ENCODE results near the gene CARMIL1.

CARMIL1 gene

GRCh38 chr6:25477006-25477590 lies 197.9 kb downstream of the CARMIL1 start:
- Mint-ChIP-seq H3K9me3 (no peaks in the 10 kb centered on the region), H3K36me3 (no peaks in the 10 kb centered on the region), H3K4me3 (no peak overlapping the region), H3K27me3 (no peaks in the 10 kb centered on the region), H3K27ac (no peak overlapping the region), H3K4me1 (no peaks in the 10 kb centered on the region)
- CTCF ChIA-PET, result interaction anchor here (0.6 to 1.5 kb wide), 3 partner anchors 13 to 119 kb away, joined by 3 to 7 read pairs (median 4); no protein-coding TSS in a partner anchor
- DNase-seq, result no peak

GRCh38 chr6:25478973-25479372 lies 199.8 kb downstream of the CARMIL1 start:
- no peaks in the 10 kb centered on the region for H3K36me3 Mint-ChIP-seq
- no peak for DNase-seq
- H3K4me1 Mint-ChIP-seq, result no peaks in the 10 kb centered on the region
- no peaks in the 10 kb centered on the region for H3K9me3 Mint-ChIP-seq
- no peaks in the 10 kb centered on the region for H3K27me3 Mint-ChIP-seq
- CTCF ChIA-PET, result no interaction called here
- H3K4me3 Mint-ChIP-seq, result no peak overlapping the region
- no peak overlapping the region for H3K27ac Mint-ChIP-seq

GRCh38 chr6:25481267-25481666 lies 202.1 kb downstream of the CARMIL1 start:
- H3K4me1 Mint-ChIP-seq, result no peaks in the 10 kb centered on the region
- no peak overlapping the region for H3K27ac Mint-ChIP-seq
- H3K27me3 Mint-ChIP-seq, result no peaks in the 10 kb centered on the region
- CTCF ChIA-PET, result no interaction called here
- H3K36me3 Mint-ChIP-seq, result no peaks in the 10 kb centered on the region
- H3K9me3 Mint-ChIP-seq, result no peaks in the 10 kb centered on the region
- H3K4me3 Mint-ChIP-seq, result no peak overlapping the region
- DNase-seq, result no peak

- Mint-ChIP-seq H3K27me3 (no peaks in the 10 kb centered on the region), H3K4me3 (no peak overlapping the region), H3K9me3 (no peaks in the 10 kb centered on the region), H3K36me3 (no peaks in the 10 kb centered on the region), H3K27ac (no peak overlapping the region), H3K4me1 (no peaks in the 10 kb centered on the region)
- CTCF ChIA-PET, result no interaction called here
- DNase-seq, result no peak
Observed at GRCh38 chr6:25482996-25483395, 203.8 kb downstream of the CARMIL1 start.

- Mint-ChIP-seq H3K4me3 (no peak overlapping the region), H3K36me3 (no peaks in the 10 kb centered on the region), H3K9me3 (no peaks in the 10 kb centered on the region), H3K4me1 (no peaks in the 10 kb centered on the region), H3K27me3 (no peaks in the 10 kb centered on the region), H3K27ac (no peak overlapping the region)
- CTCF ChIA-PET, result interaction anchor here (1.6 to 2.3 kb wide), 2 partner anchors 205 to 218 kb away, joined by 6 to 9 read pairs; partner anchors contain the start of gene CARMIL1
- DNase-seq, result no peak
Observed at GRCh38 chr6:25483943-25484342, 204.8 kb downstream of the CARMIL1 start.

GRCh38 chr6:25484900-25485299 lies 205.7 kb downstream of the CARMIL1 start:
- no peak for DNase-seq
- no peaks in the 10 kb centered on the region for H3K27me3 Mint-ChIP-seq
- H3K4me1 Mint-ChIP-seq, result peaks cover 3% of the 10 kb centered on the region
- no peak overlapping the region for H3K4me3 Mint-ChIP-seq
- no peaks in the 10 kb centered on the region for H3K36me3 Mint-ChIP-seq
- no peak overlapping the region for H3K27ac Mint-ChIP-seq
- CTCF ChIA-PET, result interaction anchor here (1.0 to 2.3 kb wide), 3 partner anchors 116 to 219 kb away, joined by 3 to 9 read pairs (median 6); partner anchors contain the start of gene CARMIL1
- no peaks in the 10 kb centered on the region for H3K9me3 Mint-ChIP-seq

- no peak overlapping the region for H3K4me3 Mint-ChIP-seq
- CTCF ChIA-PET, result interaction anchor here (1.0 to 1.8 kb wide), 2 partner anchors 117 to 232 kb away, joined by 3 read pairs; no protein-coding TSS in a partner anchor
- no peak for DNase-seq
- peaks cover 7% of the 10 kb centered on the region for H3K4me1 Mint-ChIP-seq
- no peaks in the 10 kb centered on the region for H3K9me3 Mint-ChIP-seq
- H3K36me3 Mint-ChIP-seq, result no peaks in the 10 kb centered on the region
- H3K27ac Mint-ChIP-seq, result no peak overlapping the region
- H3K27me3 Mint-ChIP-seq, result no peaks in the 10 kb centered on the region
Observed at GRCh38 chr6:25485821-25486534, 206.8 kb downstream of the CARMIL1 start.

- no peaks in the 10 kb centered on the region for H3K36me3 Mint-ChIP-seq
- peaks cover 7% of the 10 kb centered on the region for H3K4me1 Mint-ChIP-seq
- CTCF ChIA-PET, result interaction anchor here (1.6 to 6.9 kb wide), 4 partner anchors 10 to 232 kb away, joined by 3 to 90 read pairs (median 10); partner anchors contain the start of gene CARMIL1
- H3K4me3 Mint-ChIP-seq, result no peak overlapping the region
- H3K27me3 Mint-ChIP-seq, result no peaks in the 10 kb centered on the region
- DNase-seq, result no peak
- H3K27ac Mint-ChIP-seq, result no peak overlapping the region
- no peaks in the 10 kb centered on the region for H3K9me3 Mint-ChIP-seq
Observed at GRCh38 chr6:25486550-25486949, 207.4 kb downstream of the CARMIL1 start.

GRCh38 chr6:25487012-25487411 lies 207.8 kb downstream of the CARMIL1 start:
- no peak for DNase-seq
- CTCF ChIA-PET, result interaction anchor here (1.6 to 6.9 kb wide), 4 partner anchors 11 to 231 kb away, joined by 3 to 90 read pairs (median 10); partner anchors contain the start of gene CARMIL1
- H3K4me1 Mint-ChIP-seq, result peaks cover 7% of the 10 kb centered on the region
- no peak overlapping the region for H3K27ac Mint-ChIP-seq
- H3K9me3 Mint-ChIP-seq, result no peaks in the 10 kb centered on the region
- no peak overlapping the region for H3K4me3 Mint-ChIP-seq
- H3K27me3 Mint-ChIP-seq, result no peaks in the 10 kb centered on the region
- no peaks in the 10 kb centered on the region for H3K36me3 Mint-ChIP-seq

- Mint-ChIP-seq H3K36me3 (no peaks in the 10 kb centered on the region), H3K27ac (no peak overlapping the region), H3K4me3 (no peak overlapping the region), H3K9me3 (no peaks in the 10 kb centered on the region), H3K27me3 (no peaks in the 10 kb centered on the region), H3K4me1 (peaks cover 7% of the 10 kb centered on the region)
- no peak for DNase-seq
- CTCF ChIA-PET, result interaction anchor here (1.6 to 6.9 kb wide), 3 partner anchors 12 to 223 kb away, joined by 4 to 90 read pairs (median 16); partner anchors contain the start of gene CARMIL1
Observed at GRCh38 chr6:25488156-25488555, 209.0 kb downstream of the CARMIL1 start.

GRCh38 chr6:25489399-25489798 lies 210.2 kb downstream of the CARMIL1 start:
- Mint-ChIP-seq H3K36me3 (no peaks in the 10 kb centered on the region), H3K27ac (no peak overlapping the region), H3K4me3 (no peak overlapping the region), H3K9me3 (no peaks in the 10 kb centered on the region), H3K27me3 (no peaks in the 10 kb centered on the region), H3K4me1 (peaks cover 7% of the 10 kb centered on the region)
- CTCF ChIA-PET, result interaction anchor here (0.6 to 6.9 kb wide), 25 partner anchors 11 to 351 kb away, joined by 3 to 90 read pairs (median 5); partner anchors contain the start of gene CARMIL1
- DNase-seq, result no peak

GRCh38 chr6:25490018-25490801 lies 211.0 kb downstream of the CARMIL1 start:
- H3K9me3 Mint-ChIP-seq, result no peaks in the 10 kb centered on the region
- H3K27ac Mint-ChIP-seq, result no peak overlapping the region
- DNase-seq, result peak; percentile 81
- CTCF ChIA-PET, result interaction anchor here (0.6 to 6.9 kb wide), 39 partner anchors 10 to 452 kb away, joined by 3 to 90 read pairs (median 4); partner anchors contain the start of gene CARMIL1
- no peaks in the 10 kb centered on the region for H3K27me3 Mint-ChIP-seq
- no peak overlapping the region for H3K4me3 Mint-ChIP-seq
- peaks cover 7% of the 10 kb centered on the region for H3K4me1 Mint-ChIP-seq
- H3K36me3 Mint-ChIP-seq, result no peaks in the 10 kb centered on the region

GRCh38 chr6:25492951-25493350 lies 213.8 kb downstream of the CARMIL1 start:
- no peak overlapping the region for H3K27ac Mint-ChIP-seq
- H3K4me1 Mint-ChIP-seq, result peaks cover 7% of the 10 kb centered on the region
- no peak for DNase-seq
- CTCF ChIA-PET, result interaction anchor here (0.8 to 6.9 kb wide), 3 partner anchors 152 to 228 kb away, joined by 5 to 90 read pairs (median 87); partner anchors contain the start of gene CARMIL1
- no peaks in the 10 kb centered on the region for H3K9me3 Mint-ChIP-seq
- H3K36me3 Mint-ChIP-seq, result no peaks in the 10 kb centered on the region
- H3K4me3 Mint-ChIP-seq, result no peak overlapping the region
- H3K27me3 Mint-ChIP-seq, result no peaks in the 10 kb centered on the region

GRCh38 chr6:25494469-25494868 lies 215.3 kb downstream of the CARMIL1 start:
- CTCF ChIA-PET, result interaction anchor here (1.2 to 1.3 kb wide), 2 partner anchors 229 to 271 kb away, joined by 3 to 8 read pairs; no protein-coding TSS in a partner anchor
- Mint-ChIP-seq H3K4me3 (no peak overlapping the region), H3K27ac (no peak overlapping the region), H3K27me3 (no peaks in the 10 kb centered on the region), H3K4me1 (peaks cover 7% of the 10 kb centered on the region), H3K36me3 (no peaks in the 10 kb centered on the region), H3K9me3 (no peaks in the 10 kb centered on the region)
- DNase-seq, result no peak

All from activated naive CD4-positive, alpha-beta T cell treated with anti-CD3 and anti-CD28 coated beads, Interleukin-2, amount 10 ng/mL, durations not matched to agents 7 days and 5 days (primary cell).